Measurements from ENCODE around the gene GSTT4. TPM values are rescaled to one million over a fixed set of nuclear protein-coding genes. Genes with fewer than 3 reads are reported as not detected.

GSTT4 gene
- total and polyA plus RNA-seq, 9 of the 15 experiments (the other 6 are each of a cell fraction or from before 2014, with no cell fraction given): not detected

DNA sequence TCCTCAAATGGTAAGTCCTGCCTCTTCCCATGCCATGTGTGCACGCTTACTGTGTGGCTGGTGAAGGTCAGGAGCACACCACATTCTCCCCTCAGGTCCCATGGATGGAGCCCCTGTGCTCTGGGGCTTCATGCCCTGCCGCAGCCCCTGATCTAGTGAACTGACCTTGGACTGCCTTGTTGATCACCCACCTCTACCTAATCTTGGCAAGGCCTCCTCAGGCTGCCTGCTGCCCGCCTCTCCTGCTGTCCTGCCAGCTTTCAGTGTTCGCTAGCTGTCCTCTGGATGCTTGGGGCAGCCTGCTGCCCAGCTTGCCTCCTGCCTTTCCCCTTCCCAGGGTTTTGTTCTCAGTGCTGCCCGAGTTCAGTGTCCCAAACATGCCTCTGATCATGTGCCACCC lies 44.0 kb upstream of the GSTT4 start:
- ATAC-seq (no peak), FAIRE-seq (no peak), DNase-seq (ENCODE audit: extremely low read depth in 1 of 4, low spot score in 3 of 4) (no peak)
- CTCF ChIA-PET (ENCODE audit: low intra/inter-chr PET ratio): no interaction called here
- BruUV-seq (replicated peaks): no TSS peak
- no peak for TF ChIP-seq PHTF2 (CRISPR knock-in tag; IDR thresholded peaks at IDR 0.05)
- no peak for TF ChIP-seq STAG1 (CRISPR knock-in tag; IDR thresholded peaks at IDR 0.05; ENCODE audit: borderline replicate concordance)
- TF ChIP-seq FOXP4 (CRISPR knock-in tag; IDR thresholded peaks at IDR 0.05; ENCODE audit: borderline replicate concordance): no peak
- no peak for TF ChIP-seq E2F4 (CRISPR knock-in tag; IDR thresholded peaks at IDR 0.05; ENCODE audit: low read depth)
- no peak for TF ChIP-seq IFI16 (CRISPR knock-in tag; IDR thresholded peaks at IDR 0.05)
- TF ChIP-seq NEUROD1 (IDR thresholded peaks at IDR 0.05; ENCODE audit: borderline replicate concordance, low read depth, low read length, partially characterized antibody): no peak
- TF ChIP-seq ZNF146 (CRISPR knock-in tag; IDR thresholded peaks at IDR 0.05; ENCODE audit: unreplicated experiment): no peak
- TF ChIP-seq, protein P1, sequence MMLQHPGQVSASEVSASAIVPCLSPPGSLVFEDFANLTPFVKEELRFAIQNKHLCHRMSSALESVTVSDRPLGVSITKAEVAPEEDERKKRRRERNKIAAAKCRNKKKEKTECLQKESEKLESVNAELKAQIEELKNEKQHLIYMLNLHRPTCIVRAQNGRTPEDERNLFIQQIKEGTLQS (IDR thresholded peaks at IDR 0.05): no peak
- TF ChIP-seq, protein P1 (CRISPR knock-in tag; conservative IDR thresholded peaks at IDR 0.05): no peak
- no peak for TF ChIP-seq PHB (CRISPR knock-in tag; IDR thresholded peaks at IDR 0.05)
- no peak for TF ChIP-seq JUNB (CRISPR knock-in tag; conservative IDR thresholded peaks at IDR 0.05)
- TF ChIP-seq THRAP3 (IDR thresholded peaks at IDR 0.05; ENCODE audit: borderline replicate concordance): no peak
- Histone ChIP-seq H3K36me3 (ENCODE audit: control insufficient read depth, insufficient read depth, low read length) (peaks cover 78% of the 10 kb centered on the region; the same call in 2 of the 3 replicates), H2AFZ (ENCODE audit: low read depth, low read length) (no peak overlapping the region), H3K9me1 (ENCODE audit: control insufficient read depth, insufficient read depth, low read length) (no peaks in the 10 kb centered on the region), H3K4me2 (ENCODE audit: insufficient read depth, low read length) (no peak overlapping the region), H3K9me3 (replicated peaks; ENCODE audit: control insufficient read depth, insufficient read depth, low read depth, low read length) (no peaks in the 10 kb centered on the region), H3K4me1 (replicated peaks in 1 of 2; ENCODE audit: control insufficient read depth in 2 of 2, insufficient read depth in 2 of 2, low read length in 2 of 2) (no peaks in the 10 kb centered on the region; a peak in 1 of 5 replicates), H3K79me2 (ENCODE audit: control insufficient read depth, insufficient read depth, low read length) (no peaks in the 10 kb centered on the region), H3K27me3 (ENCODE audit: control insufficient read depth in 2 of 2, insufficient read depth in 2 of 2, low read length in 2 of 2) (no peaks in the 10 kb centered on the region), H3K9ac (ENCODE audit: insufficient read depth in 1 of 2, low read depth in 2 of 2, low read length in 2 of 2) (no peak overlapping the region), H4K20me1 (replicated peaks; ENCODE audit: control insufficient read depth, insufficient read depth, low read length) (no peaks in the 10 kb centered on the region), H3K27ac (ENCODE audit: extremely low read depth, low read depth, low read length) (no peak overlapping the region), H3K4me3 (no peak overlapping the region)
- POLR2A ChIA-PET: no interaction called here
- WGBS (ENCODE audit: insufficient coverage, low coverage, missing lambda C conversion rate): 86% methylated on average over 4 of the region's 5 CpGs
- in situ Hi-C loops (cut with MboI) (no loop called here), intact Hi-C loops (cut with micrococcal nuclease) (no loop called here)

Data from K562 (cell line).